ENCODE measurements around the gene PRMT7. TPM values are rescaled to one million over a fixed set of nuclear protein-coding genes. Genes with fewer than 3 reads are reported as not detected.

Gene PRMT7
- total and polyA plus RNA-seq, 5 experiments from 2014 or later: 35.7 to 112 (median 49.9) TPM

- ATAC-seq (peak in 1 of 2 donors; percentile 17), DNase-seq (no peak)
- POLR2A ChIA-PET: interaction anchor here (0.6 to 3.5 kb wide), 6 partner anchors 9 to 611 kb away, joined by 3 to 24 read pairs (median 4); no protein-coding TSS in a partner anchor
- Mint-ChIP-seq H3K27ac (peak overlapping the region in 1 of 10 donors; percentile 82), H3K4me1 (peaks cover 28 to 72% (median 55%) of the 10 kb centered on the region in 4 donors), H3K27me3 (peaks cover 3 to 27% (median 3%) of the 10 kb centered on the region in 5 donors), H3K4me3 (peak overlapping the region in 9 of 10 donors; percentile 25 to 82 (median 74)), H3K36me3 (no peaks in the 10 kb centered on the region), H3K9me3 (no peaks in the 10 kb centered on the region)
Observed at GRCh38 chr16:68369168-68369567, 58.3 kb downstream of the PRMT7 start.

DNA sequence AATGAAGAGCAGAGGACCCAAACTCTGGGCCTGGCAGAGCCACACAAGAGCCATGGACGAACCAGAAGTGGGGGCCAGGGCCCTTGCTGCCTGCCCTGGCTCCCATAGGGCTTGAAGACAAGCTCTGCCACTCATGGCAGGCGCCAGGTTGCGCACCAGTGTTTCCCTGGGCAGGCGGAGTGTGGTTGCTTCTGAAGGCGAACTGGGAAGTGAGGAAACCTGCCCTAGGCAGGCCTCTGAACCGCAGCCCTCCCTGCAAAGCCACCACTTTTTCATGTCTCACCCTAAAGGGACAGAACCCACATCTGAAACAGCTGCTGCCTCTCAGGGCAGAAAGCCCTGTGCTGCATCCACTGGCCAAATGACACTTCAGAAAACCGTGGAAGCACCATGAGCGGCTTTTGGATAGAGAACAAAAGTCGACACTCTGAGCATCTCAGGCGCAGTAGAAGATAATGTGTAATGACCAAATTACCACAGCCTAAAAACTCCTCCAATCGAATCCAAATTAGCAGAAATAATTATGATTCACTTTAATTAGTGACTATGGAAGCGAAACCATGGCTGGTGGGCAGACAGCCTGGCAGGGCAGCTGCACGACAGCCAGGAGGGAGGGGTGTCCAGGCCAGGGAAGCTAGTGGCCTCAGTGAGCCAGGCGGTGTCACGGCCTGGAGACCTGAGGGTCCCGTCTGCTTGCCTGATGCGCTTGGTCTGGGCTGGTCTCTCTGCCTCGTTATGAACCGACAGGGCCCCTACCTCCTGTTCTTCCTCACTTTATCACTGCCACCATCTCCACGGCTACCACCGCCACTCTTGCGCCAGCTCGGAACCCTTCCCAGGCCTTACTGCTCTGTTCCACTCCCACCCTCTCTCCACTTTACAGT, 59.1 kb downstream of the PRMT7 start:
- Mint-ChIP-seq H3K27me3 (peaks cover 3 to 27% (median 3%) of the 10 kb centered on the region in 5 donors), H3K4me1 (peaks cover 28 to 72% (median 53%) of the 10 kb centered on the region in 4 donors), H3K4me3 (peak overlapping the region; percentile 25 to 82 (median 66)), H3K27ac (peak overlapping the region; percentile 19 to 88 (median 62)), H3K36me3 (no peaks in the 10 kb centered on the region), H3K9me3 (no peaks in the 10 kb centered on the region)
- DNase-seq (peak in 3 of 10 donors; percentile 18 to 33 (median 27)), ATAC-seq (peak; percentile 35 to 38)
- POLR2A ChIA-PET: interaction anchor here (0.6 to 3.5 kb wide), 7 partner anchors 10 to 963 kb away, joined by 3 to 24 read pairs (median 4); no protein-coding TSS in a partner anchor

- Mint-ChIP-seq H3K4me3 (peak overlapping the region; percentile 14 to 82 (median 65)), H3K4me1 (peaks cover 25 to 67% (median 51%) of the 10 kb centered on the region in 4 donors), H3K9me3 (no peaks in the 10 kb centered on the region), H3K27me3 (peaks cover 3 to 27% (median 3%) of the 10 kb centered on the region in 5 donors), H3K36me3 (no peaks in the 10 kb centered on the region), H3K27ac (peak overlapping the region; percentile 24 to 88 (median 62))
- DNase-seq: peak; percentile 24 to 80 (median 56)
- POLR2A ChIA-PET: interaction anchor here (0.5 to 3.5 kb wide), 9 partner anchors 11 to 964 kb away, joined by 3 to 24 read pairs (median 4); no protein-coding TSS in a partner anchor
- ATAC-seq: peak; percentile 77 to 80
Observed at GRCh38 chr16:68370581-68371275, 59.9 kb downstream of the PRMT7 start.

GRCh38 chr16:68371276-68371651, 60.4 kb downstream of the PRMT7 start:
- peaks cover 22 to 62% (median 49%) of the 10 kb centered on the region in 4 donors for H3K4me1 Mint-ChIP-seq
- H3K27me3 Mint-ChIP-seq: peaks cover 3 to 22% (median 3%) of the 10 kb centered on the region in 5 donors
- H3K9me3 Mint-ChIP-seq: no peaks in the 10 kb centered on the region
- H3K27ac Mint-ChIP-seq: no peak overlapping the region
- ATAC-seq: no peak
- no peaks in the 10 kb centered on the region for H3K36me3 Mint-ChIP-seq
- peak overlapping the region in 3 of 10 donors; percentile 25 to 80 (median 74) for H3K4me3 Mint-ChIP-seq
- POLR2A ChIA-PET: interaction anchor here (0.5 to 3.5 kb wide), 9 partner anchors 10 to 965 kb away, joined by 3 to 24 read pairs (median 4); no protein-coding TSS in a partner anchor
- DNase-seq: no peak

GRCh38 chr16:68371706-68372380, 61.0 kb downstream of the PRMT7 start:
- POLR2A ChIA-PET: interaction anchor here (1.0 to 3.5 kb wide), 7 partner anchors 8 to 965 kb away, joined by 3 to 24 read pairs (median 4); no protein-coding TSS in a partner anchor
- H3K4me1 Mint-ChIP-seq: peaks cover 21 to 58% (median 49%) of the 10 kb centered on the region in 4 donors

DNA sequence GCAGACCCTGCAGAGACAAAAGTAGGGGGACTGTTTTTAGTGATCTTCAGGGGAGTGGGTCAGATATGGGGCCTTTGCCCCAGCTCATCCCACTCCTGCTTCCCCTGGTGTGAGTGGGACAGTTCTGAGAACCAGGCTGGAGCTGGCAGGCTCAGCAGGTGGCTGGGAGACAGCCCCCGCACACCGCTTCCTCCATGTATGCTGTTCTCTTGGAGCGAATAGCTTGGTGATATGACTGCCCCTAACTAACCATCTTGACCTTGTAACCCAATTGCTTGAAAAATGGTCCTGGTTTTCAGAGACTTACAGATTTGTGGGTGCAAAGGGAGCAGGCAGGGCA, 61.5 kb downstream of the PRMT7 start:
- H3K9me3 Mint-ChIP-seq: no peaks in the 10 kb centered on the region
- POLR2A ChIA-PET: interaction anchor here (1.6 kb wide), 2 partner anchors 8 to 12 kb away, joined by 4 to 6 read pairs; no protein-coding TSS in a partner anchor
- no peak for ATAC-seq
- no peak for DNase-seq
- H3K36me3 Mint-ChIP-seq: no peaks in the 10 kb centered on the region
- H3K4me1 Mint-ChIP-seq: peaks cover 21 to 54% (median 45%) of the 10 kb centered on the region in 4 donors
- H3K4me3 Mint-ChIP-seq: no peak overlapping the region
- H3K27ac Mint-ChIP-seq: no peak overlapping the region
- peaks cover 3 to 14% (median 3%) of the 10 kb centered on the region in 5 donors for H3K27me3 Mint-ChIP-seq

More at GRCh38 chr16:68371706-68372380, 61.0 kb downstream of the PRMT7 start:
- H3K4me3 Mint-ChIP-seq: peak overlapping the region in 1 of 10 donors; percentile 38
- H3K27me3 Mint-ChIP-seq: peaks cover 3 to 16% (median 3%) of the 10 kb centered on the region in 5 donors
- DNase-seq (no peak), ATAC-seq (no peak)
- no peaks in the 10 kb centered on the region for H3K9me3 Mint-ChIP-seq
- H3K27ac Mint-ChIP-seq: no peak overlapping the region
- H3K36me3 Mint-ChIP-seq: no peaks in the 10 kb centered on the region

DNA sequence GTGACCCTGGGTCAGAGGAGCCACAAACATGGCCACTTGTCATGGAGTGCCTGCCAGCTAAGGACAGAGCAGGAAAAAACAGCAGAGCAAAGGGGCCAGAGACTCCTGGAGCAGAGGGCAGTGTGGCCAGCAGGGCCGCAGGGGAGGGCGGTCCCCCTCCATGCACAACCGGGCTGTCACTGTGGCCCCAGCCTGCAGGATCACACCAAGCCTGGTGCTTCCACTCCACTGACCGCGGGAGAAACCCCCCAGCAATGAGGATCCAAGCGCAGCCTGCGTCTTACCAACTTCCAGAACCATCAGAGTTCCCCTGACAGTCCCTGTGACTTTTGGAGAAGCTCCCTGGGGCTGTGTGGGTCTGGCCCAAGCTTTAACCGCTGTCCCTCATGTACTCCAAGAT, 62.0 kb downstream of the PRMT7 start:
- Mint-ChIP-seq H3K9me3 (no peaks in the 10 kb centered on the region), H3K36me3 (no peaks in the 10 kb centered on the region), H3K27me3 (peaks cover 0 to 9% (median 3%) of the 10 kb centered on the region in 5 donors), H3K4me3 (no peak overlapping the region), H3K27ac (no peak overlapping the region), H3K4me1 (peaks cover 19 to 49% (median 41%) of the 10 kb centered on the region in 4 donors)
- DNase-seq: no peak
- ATAC-seq: no peak
- POLR2A ChIA-PET: interaction anchor here (1.6 kb wide), 1 partner anchor 9 kb away, joined by 4 read pairs; no protein-coding TSS in a partner anchor

- Mint-ChIP-seq H3K4me1 (peaks cover 13 to 40% (median 34%) of the 10 kb centered on the region in 4 donors), H3K9me3 (no peaks in the 10 kb centered on the region), H3K27me3 (peaks cover 0 to under 1% (median 0%) of the 10 kb centered on the region in 5 donors), H3K27ac (no peak overlapping the region), H3K36me3 (no peaks in the 10 kb centered on the region), H3K4me3 (no peak overlapping the region)
- POLR2A ChIA-PET: interaction anchor here (1.6 kb wide), 1 partner anchor 9 kb away, joined by 4 read pairs; no protein-coding TSS in a partner anchor
- ATAC-seq (no peak), DNase-seq (no peak)
Observed at GRCh38 chr16:68373528-68374245, 62.9 kb downstream of the PRMT7 start.

- POLR2A ChIA-PET: no interaction called here
- DNase-seq (no peak), ATAC-seq (no peak)
- Mint-ChIP-seq H3K4me3 (no peak overlapping the region), H3K9me3 (no peaks in the 10 kb centered on the region), H3K36me3 (no peaks in the 10 kb centered on the region), H3K27ac (peak overlapping the region in 1 of 10 donors; percentile 59), H3K27me3 (no peaks in the 10 kb centered on the region), H3K4me1 (peaks cover 13 to 40% (median 32%) of the 10 kb centered on the region in 4 donors)
Observed at GRCh38 chr16:68374246-68374805, 63.5 kb downstream of the PRMT7 start.

DNA sequence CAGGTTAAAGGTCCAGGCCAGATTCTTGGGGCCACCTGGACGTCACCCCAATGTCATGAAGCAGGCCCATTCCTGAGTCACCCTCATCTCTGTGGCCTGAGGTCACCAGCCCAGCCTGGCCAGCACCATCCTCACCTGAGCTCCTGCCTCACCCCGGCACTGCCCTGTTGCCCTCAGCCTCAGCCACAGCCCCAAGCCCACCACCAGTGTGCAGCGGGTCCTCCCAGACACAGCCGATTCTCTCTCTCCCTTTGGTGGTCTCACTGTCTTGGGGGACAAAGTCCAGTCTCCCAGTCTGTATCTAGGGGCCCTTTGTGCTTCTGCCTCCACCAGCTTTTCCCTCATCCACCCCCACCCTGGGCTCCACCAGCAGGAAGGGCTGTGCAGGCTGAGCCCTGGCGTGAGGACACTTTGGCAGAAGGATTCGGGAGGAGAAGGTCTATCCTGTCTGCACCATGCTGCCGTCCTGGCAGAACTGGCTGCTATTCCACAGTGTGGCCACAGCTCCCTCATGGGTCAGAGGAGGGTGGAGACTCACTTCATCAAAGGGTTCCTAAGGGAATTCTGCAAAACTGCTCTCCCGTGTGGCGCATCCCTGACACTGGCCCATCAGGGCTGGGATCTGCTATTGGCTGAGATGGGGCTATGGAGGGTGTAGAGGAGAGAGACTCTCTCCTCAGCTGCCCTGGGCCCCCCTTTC, 64.3 kb downstream of the PRMT7 start:
- no peak overlapping the region for H3K27ac Mint-ChIP-seq
- H3K27me3 Mint-ChIP-seq: no peaks in the 10 kb centered on the region
- no peaks in the 10 kb centered on the region for H3K36me3 Mint-ChIP-seq
- DNase-seq (no peak), ATAC-seq (no peak)
- no peaks in the 10 kb centered on the region for H3K9me3 Mint-ChIP-seq
- peak overlapping the region in 1 of 10 donors; percentile 20 for H3K4me3 Mint-ChIP-seq
- POLR2A ChIA-PET: no interaction called here
- H3K4me1 Mint-ChIP-seq: peaks cover 11 to 38% (median 30%) of the 10 kb centered on the region in 4 donors

Measured in naive thymus-derived CD8-positive, alpha-beta T cell (primary cell).